K562 (cell line): ENCODE data around the gene GGT6. TPM values are rescaled to one million over a fixed set of nuclear protein-coding genes. Genes with fewer than 3 reads are reported as not detected.

ENCODE experiments used
- CBX1 ChIP-seq: sonication (generic); IDR thresholded peaks from 2 replicates; pipeline ENCODE4 v1.6.1; 2016; ENCODE audit warnings: antibody characterized with exemption, low read depth, mild to moderate bottlenecking
- FOXA1 ChIP-seq: fragments of 450-650 bp; IDR thresholded peaks from 2 replicates; pipeline ENCODE4 v1.6.1; 2016; ENCODE audit warnings: mild to moderate bottlenecking, borderline replicate concordance
- GATAD2B ChIP-seq: fragments of 450-650 bp; IDR thresholded peaks from 2 replicates; pipeline ENCODE4 v1.6.1; 2017; ENCODE audit warnings: mild to moderate bottlenecking, borderline replicate concordance
- MBD2 ChIP-seq: sonication (generic); IDR thresholded peaks from 2 replicates; pipeline ENCODE4 v1.6.1; 2016; ENCODE audit warnings: low read depth, borderline replicate concordance
- MED1 ChIP-seq: sonication (generic); formaldehyde crosslinking; IDR thresholded peaks from 2 replicates; pipeline ENCODE4 v1.8.1; 2023; ENCODE audit warnings: missing genetic modification reagents, borderline replicate concordance
- MEIS2 ChIP-seq: fragments of 450-650 bp; IDR thresholded peaks from 2 replicates; pipeline ENCODE4 v1.6.1; 2014; ENCODE audit warnings: mild to moderate bottlenecking; ENCODE audit not compliant: partially characterized antibody
- NR4A1 ChIP-seq, 2 experiments: fragments of 250-450 bp in 1 of 2; fragments of 450-650 bp in 1 of 2; sonication (Bioruptor Pico) in 1 of 2; IDR thresholded peaks; 2 replicates each; pipeline versions ENCODE4 v1.4.0 to v1.6.1; 2016 to 2020; ENCODE audit warnings: mild to moderate bottlenecking in 2 of 2, missing compliant biosample characterization in 1 of 2, missing genetic modification characterization in 1 of 2, moderate library complexity in 1 of 2
- POLR2A ChIP-seq: fragments of 450-650 bp; conservative IDR thresholded peaks from 2 replicates; pipeline ENCODE4 v1.6.1; 2016
- POLR2H ChIP-seq: IDR thresholded peaks from 2 replicates; pipeline ENCODE4 v1.6.1; 2016; ENCODE audit warnings: missing genetic modification characterization, low read depth, mild to moderate bottlenecking, control low read depth, missing compliant biosample characterization, moderate library complexity
- TEAD2 ChIP-seq: fragments of 450-650 bp; IDR thresholded peaks from 2 replicates; pipeline ENCODE4 v1.6.1; 2016; ENCODE audit warnings: missing genetic modification characterization, control low read depth, missing compliant biosample characterization
- ZKSCAN8 ChIP-seq: fragments of 200-800 bp; sonication (Bioruptor generic); IDR thresholded peaks from 2 replicates; pipeline ENCODE4 v1.6.1; 2016; ENCODE audit warnings: missing genetic modification characterization, missing compliant biosample characterization
- ZNF253 ChIP-seq: fragments of 250-450 bp; sonication (Bioruptor Pico); conservative IDR thresholded peaks from 2 replicates; pipeline ENCODE4 v1.6.1; 2021; ENCODE audit warnings: mild to moderate bottlenecking
- ZNF507 ChIP-seq: conservative IDR thresholded peaks from 2 replicates; pipeline ENCODE4 v1.6.1; 2017; ENCODE audit warnings: missing genetic modification characterization, missing compliant biosample characterization
- polyA plus RNA-seq, 8 experiments: library from polyadenylated mRNA; depleted of rRNA in 4 of 8; stranded (reverse) in 5 of 8; unstranded in 3 of 8; fragments of >200 nt; fragmentation: Nextera tagmentation in 2 of 8; fragmentation: Illumina TruSeq in 1 of 8; extraction: Ambion mirVana in 2 of 8; extraction: Trizol in 1 of 8; gene quantifications; 2 replicates each; pipeline versions ENCODE4 v1.2.1 to v1.2.3, GENCODE V29; 2011 to 2014; ENCODE audit warnings: inconsistent platforms in 1 of 8, missing spikeins in 1 of 8
- total RNA-seq, 7 experiments: library from RNA; depleted of rRNA in 6 of 7; stranded (reverse); fragments of >200 nt in 6 of 7; fragmentation: Illumina TruSeq in 2 of 7; extraction: Trizol in 2 of 7; gene quantifications; 2 replicates each; pipeline versions ENCODE4 v1.2.1 to v1.2.3, GENCODE V29; 2011 to 2021; ENCODE audit warnings: low replicate concordance in 1 of 7
- TF ChIP-seq, protein P1 (sequence below): fragments of 250-450 bp; sonication (Bioruptor Pico); IDR thresholded peaks from 2 replicates; pipeline ENCODE4 v1.4.0; 2020

Gene GGT6
- total and polyA plus RNA-seq, 9 of the 15 experiments (the other 6 are each of a cell fraction or from before 2014, with no cell fraction given), result 0.09 TPM; not detected in 8

DNA sequence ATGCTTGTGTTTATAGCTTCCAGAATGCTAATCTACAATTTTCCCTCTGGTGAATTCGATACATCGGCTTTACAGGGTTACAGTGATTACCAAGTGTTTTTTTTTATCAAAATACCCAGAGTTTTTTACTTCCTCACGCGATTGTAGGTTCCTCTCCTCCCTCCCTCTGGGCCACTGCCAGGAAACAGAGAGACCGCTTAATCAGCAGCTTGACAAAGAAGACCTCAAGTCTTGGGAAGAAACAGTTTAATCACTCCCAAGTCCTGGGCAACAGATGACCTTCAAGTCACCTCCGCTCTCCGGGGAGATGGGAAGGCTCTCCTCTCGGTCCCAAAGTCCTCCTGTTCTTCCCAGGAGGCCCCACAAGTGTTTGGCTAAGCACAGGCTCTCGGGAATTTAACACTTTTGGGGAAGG, 47.4 kb upstream of the GGT6 start (continued):
- TF ChIP-seq, protein P1, sequence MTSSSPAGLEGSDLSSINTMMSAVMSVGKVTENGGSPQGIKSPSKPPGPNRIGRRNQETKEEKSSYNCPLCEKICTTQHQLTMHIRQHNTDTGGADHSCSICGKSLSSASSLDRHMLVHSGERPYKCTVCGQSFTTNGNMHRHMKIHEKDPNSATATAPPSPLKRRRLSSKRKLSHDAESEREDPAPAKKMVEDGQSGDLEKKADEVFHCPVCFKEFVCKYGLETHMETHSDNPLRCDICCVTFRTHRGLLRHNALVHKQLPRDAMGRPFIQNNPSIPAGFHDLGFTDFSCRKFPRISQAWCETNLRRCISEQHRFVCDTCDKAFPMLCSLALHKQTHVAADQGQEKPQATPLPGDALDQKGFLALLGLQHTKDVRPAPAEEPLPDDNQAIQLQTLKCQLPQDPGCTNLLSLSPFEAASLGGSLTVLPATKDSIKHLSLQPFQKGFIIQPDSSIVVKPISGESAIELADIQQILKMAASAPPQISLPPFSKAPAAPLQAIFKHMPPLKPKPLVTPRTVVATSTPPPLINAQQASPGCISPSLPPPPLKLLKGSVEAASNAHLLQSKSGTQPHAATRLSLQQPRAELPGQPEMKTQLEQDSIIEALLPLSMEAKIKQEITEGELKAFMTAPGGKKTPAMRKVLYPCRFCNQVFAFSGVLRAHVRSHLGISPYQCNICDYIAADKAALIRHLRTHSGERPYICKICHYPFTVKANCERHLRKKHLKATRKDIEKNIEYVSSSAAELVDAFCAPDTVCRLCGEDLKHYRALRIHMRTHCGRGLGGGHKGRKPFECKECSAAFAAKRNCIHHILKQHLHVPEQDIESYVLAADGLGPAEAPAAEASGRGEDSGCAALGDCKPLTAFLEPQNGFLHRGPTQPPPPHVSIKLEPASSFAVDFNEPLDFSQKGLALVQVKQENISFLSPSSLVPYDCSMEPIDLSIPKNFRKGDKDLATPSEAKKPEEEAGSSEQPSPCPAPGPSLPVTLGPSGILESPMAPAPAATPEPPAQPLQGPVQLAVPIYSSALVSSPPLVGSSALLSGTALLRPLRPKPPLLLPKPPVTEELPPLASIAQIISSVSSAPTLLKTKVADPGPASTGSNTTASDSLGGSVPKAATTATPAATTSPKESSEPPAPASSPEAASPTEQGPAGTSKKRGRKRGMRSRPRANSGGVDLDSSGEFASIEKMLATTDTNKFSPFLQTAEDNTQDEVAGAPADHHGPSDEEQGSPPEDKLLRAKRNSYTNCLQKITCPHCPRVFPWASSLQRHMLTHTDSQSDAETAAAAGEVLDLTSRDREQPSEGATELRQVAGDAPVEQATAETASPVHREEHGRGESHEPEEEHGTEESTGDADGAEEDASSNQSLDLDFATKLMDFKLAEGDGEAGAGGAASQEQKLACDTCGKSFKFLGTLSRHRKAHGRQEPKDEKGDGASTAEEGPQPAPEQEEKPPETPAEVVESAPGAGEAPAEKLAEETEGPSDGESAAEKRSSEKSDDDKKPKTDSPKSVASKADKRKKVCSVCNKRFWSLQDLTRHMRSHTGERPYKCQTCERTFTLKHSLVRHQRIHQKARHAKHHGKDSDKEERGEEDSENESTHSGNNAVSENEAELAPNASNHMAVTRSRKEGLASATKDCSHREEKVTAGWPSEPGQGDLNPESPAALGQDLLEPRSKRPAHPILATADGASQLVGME (CRISPR knock-in tag), result no peak
- no peak for TF ChIP-seq POLR2A
- no peak for TF ChIP-seq MBD2
- TF ChIP-seq NR4A1 (CRISPR knock-in tag; IDR thresholded peaks at IDR 0.05), result no peak
- no peak for TF ChIP-seq NR4A1 (tag; IDR thresholded peaks at IDR 0.05)
- TF ChIP-seq POLR2H (tag), result no peak
- no peak for TF ChIP-seq ZKSCAN8
- no peak for TF ChIP-seq TEAD2
- no peak for TF ChIP-seq CBX1
- TF ChIP-seq ZNF507, result no peak
- peak; percentile 24 for TF ChIP-seq MEIS2
- TF ChIP-seq ZNF253 (CRISPR knock-in tag), result no peak
- TF ChIP-seq FOXA1, result no peak
- no peak for TF ChIP-seq GATAD2B
- no peak for TF ChIP-seq MED1 (CRISPR knock-in tag)
